ENCODE data around the gene SGCA. TPM values are rescaled to one million over a fixed set of nuclear protein-coding genes. Genes with fewer than 3 reads are reported as not detected.
A peak's percentile ranks its signal among the peaks of the same experiment; 100 is the strongest.

The SGCA gene
- total RNA-seq, 1 donor = not detected

DNA sequence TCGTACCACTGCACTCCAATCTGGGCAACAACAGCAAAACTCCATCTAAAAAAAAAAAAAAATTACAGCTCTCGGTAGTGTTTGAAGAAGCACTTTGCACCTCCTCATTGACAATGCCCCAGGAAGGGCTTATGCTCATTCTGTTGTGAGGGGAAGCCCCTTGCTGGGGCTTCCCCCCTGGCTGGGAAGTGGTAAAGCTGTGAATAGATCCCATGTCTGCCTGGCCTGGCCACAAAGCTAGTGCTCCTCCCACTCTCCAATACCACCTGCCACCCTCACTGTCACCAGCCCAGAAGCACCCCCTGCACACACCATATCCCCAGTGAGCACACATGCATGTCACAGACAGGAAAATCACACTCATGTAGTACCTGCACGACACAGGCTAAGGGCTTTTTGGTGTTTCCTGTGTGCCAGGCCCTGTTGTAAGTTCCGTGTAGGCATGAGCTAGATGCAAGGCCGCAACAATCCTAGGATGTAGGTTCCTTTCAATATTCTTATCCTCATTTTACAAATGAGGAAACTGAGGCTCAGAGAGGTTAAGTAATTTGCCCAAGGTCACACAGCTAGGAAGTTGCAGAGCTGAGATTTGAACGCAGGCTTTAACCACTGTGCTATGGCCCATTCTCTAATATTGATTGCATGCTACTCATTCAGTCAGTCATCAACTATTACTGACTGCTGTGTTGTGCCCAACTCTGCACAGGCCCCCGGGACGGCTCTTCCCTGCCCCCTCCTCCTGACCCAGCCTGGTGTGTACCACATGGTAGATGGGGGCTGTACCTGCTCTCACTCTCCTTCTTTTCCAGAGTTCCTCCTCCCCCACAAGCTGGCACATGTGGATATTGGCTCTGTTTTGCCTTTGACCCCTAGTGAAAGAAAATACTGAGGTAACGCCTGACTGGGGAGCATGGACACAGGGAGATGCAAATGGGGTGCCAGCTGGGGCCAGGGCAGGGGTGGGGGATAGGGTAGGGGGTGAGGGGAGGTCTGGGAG, 47.5 kb downstream of the SGCA start:
- H3K27me3 ChIP-seq (ENCODE audit: insufficient read depth, low read length) = no peaks in the 10 kb centered on the region
- TF ChIP-seq, protein P1, sequence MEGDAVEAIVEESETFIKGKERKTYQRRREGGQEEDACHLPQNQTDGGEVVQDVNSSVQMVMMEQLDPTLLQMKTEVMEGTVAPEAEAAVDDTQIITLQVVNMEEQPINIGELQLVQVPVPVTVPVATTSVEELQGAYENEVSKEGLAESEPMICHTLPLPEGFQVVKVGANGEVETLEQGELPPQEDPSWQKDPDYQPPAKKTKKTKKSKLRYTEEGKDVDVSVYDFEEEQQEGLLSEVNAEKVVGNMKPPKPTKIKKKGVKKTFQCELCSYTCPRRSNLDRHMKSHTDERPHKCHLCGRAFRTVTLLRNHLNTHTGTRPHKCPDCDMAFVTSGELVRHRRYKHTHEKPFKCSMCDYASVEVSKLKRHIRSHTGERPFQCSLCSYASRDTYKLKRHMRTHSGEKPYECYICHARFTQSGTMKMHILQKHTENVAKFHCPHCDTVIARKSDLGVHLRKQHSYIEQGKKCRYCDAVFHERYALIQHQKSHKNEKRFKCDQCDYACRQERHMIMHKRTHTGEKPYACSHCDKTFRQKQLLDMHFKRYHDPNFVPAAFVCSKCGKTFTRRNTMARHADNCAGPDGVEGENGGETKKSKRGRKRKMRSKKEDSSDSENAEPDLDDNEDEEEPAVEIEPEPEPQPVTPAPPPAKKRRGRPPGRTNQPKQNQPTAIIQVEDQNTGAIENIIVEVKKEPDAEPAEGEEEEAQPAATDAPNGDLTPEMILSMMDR (IDR thresholded peaks at IDR 0.05; ENCODE audit: extremely low read depth, low read depth, low read length) = no peak
- H4K20me1 ChIP-seq (ENCODE audit: insufficient read depth, low read length) = no peaks in the 10 kb centered on the region
- no peaks in the 10 kb centered on the region for H3K36me3 ChIP-seq (ENCODE audit: insufficient read depth, low read length)
- no peak overlapping the region for H2AFZ ChIP-seq (ENCODE audit: low read length)
- peaks cover 8% of the 10 kb centered on the region for H3K79me2 ChIP-seq (ENCODE audit: insufficient read depth, low read length)
- H3K4me2 ChIP-seq (ENCODE audit: insufficient read depth, low read length) = no peak overlapping the region
- no peaks in the 10 kb centered on the region for H3K9me3 ChIP-seq (ENCODE audit: low read depth, low read length)
- peak; percentile 26 for DNase-seq (ENCODE audit: insufficient read length, low spot score, missing footprints)
- peak overlapping the region; percentile 96 for H3K27ac ChIP-seq (ENCODE audit: low read depth, low read length)
- H3K4me3 ChIP-seq (ENCODE audit: insufficient read depth, low read length) = no peak overlapping the region
- H3K4me1 ChIP-seq (ENCODE audit: insufficient read depth, low read length) = peaks cover 82% of the 10 kb centered on the region

DNA sequence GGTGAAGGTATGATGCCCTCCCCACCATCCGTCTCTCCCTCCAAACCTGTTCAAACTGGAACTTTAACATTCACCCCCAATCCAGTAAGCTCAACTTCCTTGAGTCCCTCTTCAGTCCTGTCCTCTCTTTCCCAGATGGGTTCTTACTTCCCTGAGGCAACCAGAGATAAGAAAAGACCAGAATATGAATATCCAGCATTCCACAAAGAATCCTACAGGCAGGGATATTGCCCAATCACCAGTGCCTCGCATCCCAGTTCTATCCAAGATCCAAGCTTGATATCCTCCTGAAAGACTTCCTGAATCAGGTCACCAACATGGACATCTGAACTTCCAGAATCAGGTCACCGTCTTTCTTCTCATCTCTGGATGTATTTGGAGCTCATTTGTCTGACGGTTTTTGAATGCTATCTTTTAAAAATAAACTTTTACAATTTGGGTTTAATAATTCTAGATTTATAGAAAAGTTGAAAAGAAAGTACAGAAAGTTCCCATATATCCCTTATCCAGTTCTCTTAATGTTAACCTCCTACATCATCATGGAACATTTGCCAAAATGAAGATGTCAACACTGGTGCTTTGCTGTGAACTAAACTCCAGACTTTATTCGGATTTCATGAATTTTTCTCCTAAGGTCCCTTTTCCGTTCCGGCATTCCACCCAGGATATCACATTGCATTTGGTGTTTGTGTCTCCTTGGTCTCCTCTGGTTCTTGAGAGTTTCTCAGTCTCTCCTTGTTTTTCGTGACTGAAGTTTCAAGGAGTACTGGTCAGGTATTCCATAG, 49.4 kb downstream of the SGCA start:
- Histone ChIP-seq H3K9me3 (ENCODE audit: low read depth, low read length) (no peaks in the 10 kb centered on the region), H2AFZ (ENCODE audit: low read length) (peak overlapping the region; percentile 2), H3K36me3 (ENCODE audit: insufficient read depth, low read length) (no peaks in the 10 kb centered on the region), H3K79me2 (ENCODE audit: insufficient read depth, low read length) (peaks cover 5% of the 10 kb centered on the region), H3K27ac (ENCODE audit: low read depth, low read length) (peak overlapping the region; percentile 100), H3K4me1 (ENCODE audit: insufficient read depth, low read length) (peaks cover 81% of the 10 kb centered on the region), H3K4me2 (ENCODE audit: insufficient read depth, low read length) (peak overlapping the region; percentile 31), H3K27me3 (ENCODE audit: insufficient read depth, low read length) (no peaks in the 10 kb centered on the region), H4K20me1 (ENCODE audit: insufficient read depth, low read length) (no peaks in the 10 kb centered on the region), H3K4me3 (ENCODE audit: insufficient read depth, low read length) (no peak overlapping the region)
- DNase-seq (ENCODE audit: insufficient read length, low spot score, missing footprints) = peak; percentile 55
- TF ChIP-seq, protein P1 (IDR thresholded peaks at IDR 0.05; ENCODE audit: extremely low read depth, low read depth, low read length) = no peak

DNA sequence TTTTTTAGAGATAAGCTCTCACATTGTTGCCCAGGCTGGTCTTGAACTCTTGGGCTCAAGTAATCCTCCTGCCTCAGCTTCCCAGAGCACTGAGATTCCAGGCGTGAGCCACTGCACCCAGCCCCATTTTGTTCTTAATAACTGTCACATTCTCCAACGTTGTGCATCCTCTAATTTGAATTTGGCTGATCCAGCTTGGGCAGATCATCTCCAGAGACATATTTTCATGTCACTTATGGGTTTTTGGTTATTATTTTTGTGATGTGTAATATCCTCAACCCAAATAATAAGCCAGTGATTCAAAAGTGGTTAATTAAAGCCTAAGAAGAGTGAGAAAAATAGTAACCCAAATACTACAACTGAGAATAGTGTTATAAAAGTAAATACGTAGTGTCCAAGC, 51.8 kb downstream of the SGCA start:
- Histone ChIP-seq H3K36me3 (ENCODE audit: insufficient read depth, low read length) (no peaks in the 10 kb centered on the region), H3K79me2 (ENCODE audit: insufficient read depth, low read length) (peaks cover 5% of the 10 kb centered on the region), H3K9me3 (ENCODE audit: low read depth, low read length) (no peaks in the 10 kb centered on the region), H3K4me1 (ENCODE audit: insufficient read depth, low read length) (peaks cover 81% of the 10 kb centered on the region), H3K27ac (ENCODE audit: low read depth, low read length) (peak overlapping the region; percentile 100), H4K20me1 (ENCODE audit: insufficient read depth, low read length) (no peaks in the 10 kb centered on the region), H2AFZ (ENCODE audit: low read length) (no peak overlapping the region), H3K4me3 (ENCODE audit: insufficient read depth, low read length) (no peak overlapping the region), H3K4me2 (ENCODE audit: insufficient read depth, low read length) (peak overlapping the region; percentile 88), H3K27me3 (ENCODE audit: insufficient read depth, low read length) (no peaks in the 10 kb centered on the region)
- no peak for DNase-seq (ENCODE audit: insufficient read length, low spot score, missing footprints)
- TF ChIP-seq, protein P1 (IDR thresholded peaks at IDR 0.05; ENCODE audit: extremely low read depth, low read depth, low read length) = no peak

All from osteoblast (primary cell).